Activated CD8-positive, alpha-beta T cell treated with anti-CD3 and anti-CD28 coated beads for 36 hours (primary cell): Measurements from ENCODE around the gene FCHO2. TPM values are rescaled to one million over a fixed set of nuclear protein-coding genes. Genes with fewer than 3 reads are reported as not detected.

ENCODE experiments used
- ATAC-seq: fragments of 200-7000 bp; cut with Tn5 transposase; one replicate; pipeline ENCODE4 v1.10.0; 2021; ENCODE audit warnings: mild to moderate bottlenecking, moderate library complexity
- CTCF ChIA-PET: fragments of 350-600 bp; sonication (Branson Sonifier 250); formaldehyde crosslinking; loops from one replicate; lab custom pipeline; 2021; ENCODE audit warnings: antibody characterized with exemption; lab: Charles Lee
- POLR2A ChIA-PET: fragments of 350-600 bp; sonication (Branson Sonifier 250); formaldehyde crosslinking; loops from one replicate; lab custom pipeline; 2021; ENCODE audit warnings: antibody characterized with exemption; lab: Charles Lee
- DNase-seq: peaks from one replicate; pipeline ENCODE4 v3.0.0-alpha.2; 2020
- H3K27ac Mint-ChIP-seq: one replicate; pipeline ENCODE4 v1.8.0; 2021; ENCODE audit warnings: mild to moderate bottlenecking, mixed read lengths
- H3K27me3 Mint-ChIP-seq: one replicate; pipeline ENCODE4 v1.8.0; 2021; ENCODE audit warnings: mixed read lengths
- H3K36me3 Mint-ChIP-seq: one replicate; pipeline ENCODE4 v1.8.0; 2021; ENCODE audit warnings: low read depth, mixed read lengths
- H3K4me1 Mint-ChIP-seq: one replicate; pipeline ENCODE4 v1.8.0; 2021; ENCODE audit warnings: low read depth, mixed read lengths
- H3K4me3 Mint-ChIP-seq: one replicate; pipeline ENCODE4 v1.8.0; 2021; ENCODE audit warnings: mild to moderate bottlenecking, moderate library complexity, mixed read lengths
- H3K9me3 Mint-ChIP-seq: one replicate; pipeline ENCODE4 v1.8.0; 2021; ENCODE audit warnings: mixed read lengths
- intact Hi-C: fragments of 100-400 bp; cut with micrococcal nuclease; formaldehyde crosslinking; loops from one replicate; pipeline ENCODE4 v1.10.0; 2022
- total RNA-seq, 2 experiments: library from RNA; stranded (reverse); gene quantifications; one replicate each; pipeline ENCODE4 v1.2.3, GENCODE V29; 2021
- TF ChIP-seq, protein P1 (sequence below): fragments of 200-600 bp; IDR thresholded peaks from one replicate; pipeline ENCODE4 v1.8.0; 2022; ENCODE audit warnings: antibody characterized with exemption, mild to moderate bottlenecking

Gene FCHO2
- total RNA-seq, 2 experiments from 2014 or later = 0.32 to 1.0 TPM

DNA sequence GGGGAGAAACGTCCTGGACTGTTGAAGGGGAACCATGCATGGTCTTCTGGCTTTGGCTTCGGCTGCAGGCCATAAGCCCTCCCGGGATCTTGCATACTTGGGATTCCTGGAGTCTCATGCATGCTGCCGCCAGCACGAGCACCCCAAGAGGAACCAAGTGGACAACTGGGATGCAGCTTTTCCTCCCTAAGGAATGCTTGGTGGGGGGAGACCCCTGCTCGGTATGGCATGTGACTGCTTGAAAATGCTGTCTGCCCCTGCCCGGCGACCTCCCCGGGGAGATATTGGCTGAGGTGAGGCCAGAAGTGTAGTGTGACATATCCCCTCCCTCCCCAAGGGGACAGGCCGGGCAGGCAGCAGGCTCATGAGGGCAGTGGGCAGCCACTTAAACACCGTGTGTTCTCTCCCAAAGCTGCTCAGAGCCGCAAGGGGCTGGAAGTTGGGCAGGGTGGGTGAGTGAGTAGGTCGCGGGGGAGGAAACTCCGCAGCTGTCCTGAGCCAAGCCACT lies 180.3 kb downstream of the FCHO2 start:
- intact Hi-C loops = no loop called here
- CTCF ChIA-PET = interaction anchor here (0.7 kb wide), 1 partner anchor 338 kb away, joined by 3 read pairs; no protein-coding TSS in a partner anchor
- no peak for ATAC-seq
- H3K9me3 Mint-ChIP-seq = no peaks in the 10 kb centered on the region
- H3K27me3 Mint-ChIP-seq = peaks cover 46% of the 10 kb centered on the region
- no peak overlapping the region for H3K4me3 Mint-ChIP-seq
- TF ChIP-seq, protein P1, sequence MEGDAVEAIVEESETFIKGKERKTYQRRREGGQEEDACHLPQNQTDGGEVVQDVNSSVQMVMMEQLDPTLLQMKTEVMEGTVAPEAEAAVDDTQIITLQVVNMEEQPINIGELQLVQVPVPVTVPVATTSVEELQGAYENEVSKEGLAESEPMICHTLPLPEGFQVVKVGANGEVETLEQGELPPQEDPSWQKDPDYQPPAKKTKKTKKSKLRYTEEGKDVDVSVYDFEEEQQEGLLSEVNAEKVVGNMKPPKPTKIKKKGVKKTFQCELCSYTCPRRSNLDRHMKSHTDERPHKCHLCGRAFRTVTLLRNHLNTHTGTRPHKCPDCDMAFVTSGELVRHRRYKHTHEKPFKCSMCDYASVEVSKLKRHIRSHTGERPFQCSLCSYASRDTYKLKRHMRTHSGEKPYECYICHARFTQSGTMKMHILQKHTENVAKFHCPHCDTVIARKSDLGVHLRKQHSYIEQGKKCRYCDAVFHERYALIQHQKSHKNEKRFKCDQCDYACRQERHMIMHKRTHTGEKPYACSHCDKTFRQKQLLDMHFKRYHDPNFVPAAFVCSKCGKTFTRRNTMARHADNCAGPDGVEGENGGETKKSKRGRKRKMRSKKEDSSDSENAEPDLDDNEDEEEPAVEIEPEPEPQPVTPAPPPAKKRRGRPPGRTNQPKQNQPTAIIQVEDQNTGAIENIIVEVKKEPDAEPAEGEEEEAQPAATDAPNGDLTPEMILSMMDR = no peak
- H3K4me1 Mint-ChIP-seq = no peaks in the 10 kb centered on the region
- POLR2A ChIA-PET = no interaction called here
- no peak overlapping the region for H3K27ac Mint-ChIP-seq
- no peaks in the 10 kb centered on the region for H3K36me3 Mint-ChIP-seq
- no peak for DNase-seq

- ATAC-seq = no peak
- H3K4me3 Mint-ChIP-seq = no peak overlapping the region
- no peak for DNase-seq
- H3K27ac Mint-ChIP-seq = no peak overlapping the region
- ChIA-PET CTCF (interaction anchor here (1.0 kb wide), 1 partner anchor 64 kb away, joined by 3 read pairs; no protein-coding TSS in a partner anchor), POLR2A (interaction anchor here (0.6 kb wide), 1 partner anchor 60 kb away, joined by 3 read pairs; no protein-coding TSS in a partner anchor)
- H3K4me1 Mint-ChIP-seq = no peaks in the 10 kb centered on the region
- no peaks in the 10 kb centered on the region for H3K9me3 Mint-ChIP-seq
- peaks cover 50% of the 10 kb centered on the region for H3K27me3 Mint-ChIP-seq
- TF ChIP-seq, protein P1 = no peak
- no peaks in the 10 kb centered on the region for H3K36me3 Mint-ChIP-seq
- intact Hi-C loops = no loop called here
Measured at GRCh38 chr5:73137563-73138530, 182.0 kb downstream of the FCHO2 start.

DNA sequence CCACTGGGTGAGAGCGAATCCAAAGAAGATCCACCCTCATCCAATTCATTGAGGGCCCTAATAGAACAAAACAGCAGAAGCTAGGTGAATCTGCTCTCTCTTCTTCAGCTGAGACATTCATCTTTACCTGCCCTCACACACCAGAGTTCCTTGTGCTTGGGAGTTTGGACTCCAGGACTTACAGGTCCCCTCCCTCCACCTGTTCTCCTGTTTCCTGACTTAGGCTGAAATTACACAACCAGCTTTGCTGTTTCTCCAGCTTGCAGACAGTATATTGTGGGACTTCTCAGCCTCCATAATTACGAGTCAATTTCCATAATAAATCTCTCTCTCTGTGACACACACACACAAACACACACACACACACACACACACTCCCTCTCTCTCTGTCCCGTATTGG lies 183.6 kb downstream of the FCHO2 start:
- H3K4me1 Mint-ChIP-seq = no peaks in the 10 kb centered on the region
- POLR2A ChIA-PET = no interaction called here
- no peaks in the 10 kb centered on the region for H3K9me3 Mint-ChIP-seq
- DNase-seq (no peak), ATAC-seq (no peak)
- intact Hi-C loops = no loop called here
- peaks cover 50% of the 10 kb centered on the region for H3K27me3 Mint-ChIP-seq
- CTCF ChIA-PET = no interaction called here
- H3K4me3 Mint-ChIP-seq = no peak overlapping the region
- TF ChIP-seq, protein P1 = no peak
- H3K27ac Mint-ChIP-seq = no peak overlapping the region
- no peaks in the 10 kb centered on the region for H3K36me3 Mint-ChIP-seq

Other genes with a start within 250 kb of the FCHO2 start
- 100 to 1,000 TPM in 1 of 2 experiments, 10 to 100 TPM in 1; 97.8 to 116 TPM for gene TNPO1, start 139.4 kb upstream of the FCHO2 start, total RNA-seq
- not detected for gene TMEM171, start 164.5 kb downstream of the FCHO2 start, total RNA-seq
- not detected for gene TMEM174, start 217.2 kb downstream of the FCHO2 start, total RNA-seq